HG02840 (cell line): Measurements from ENCODE around the gene CLTA.

Experiments
- ATAC-seq: cut with Tn5 transposase; IDR thresholded peaks from one replicate; pipeline ENCODE4 v1.9.1; 2021; ENCODE audit warnings: mild to moderate bottlenecking, moderate library complexity, moderate number of reproducible peaks; ENCODE audit not compliant: unreplicated experiment, low FRiP score

The CLTA gene

GRCh38 chr9:36187414-36187813 is 3.3 kb upstream of the CLTA start:
- no peak for ATAC-seq

- ATAC-seq: no peak
Measured at GRCh38 chr9:36188212-36188611, 2.5 kb upstream of the CLTA start.

- no peak for ATAC-seq
Measured at GRCh38 chr9:36189976-36190375, 745 bp upstream of the CLTA start.

- ATAC-seq: peak; percentile 11
Measured at GRCh38 chr9:36191290-36191645, 547 bp downstream of the CLTA start.

GRCh38 chr9:36191686-36192085 is 965 bp downstream of the CLTA start:
- no peak for ATAC-seq

GRCh38 chr9:36192196-36192595 is 1.5 kb downstream of the CLTA start:
- no peak for ATAC-seq

- ATAC-seq: no peak
Measured at GRCh38 chr9:36193023-36193422, 2.3 kb downstream of the CLTA start.

GRCh38 chr9:36194326-36195000 is 3.7 kb downstream of the CLTA start:
- no peak for ATAC-seq

GRCh38 chr9:36204906-36205547 is 14.3 kb downstream of the CLTA start:
- no peak for ATAC-seq

GRCh38 chr9:36207016-36207415 is 16.3 kb downstream of the CLTA start:
- ATAC-seq: no peak

- no peak for ATAC-seq
Measured at GRCh38 chr9:36207546-36208012, 16.9 kb downstream of the CLTA start.

- ATAC-seq: no peak
Measured at GRCh38 chr9:36208521-36209253, 18.0 kb downstream of the CLTA start.

- ATAC-seq: no peak
Measured at GRCh38 chr9:36210722-36211121, 20.0 kb downstream of the CLTA start.

GRCh38 chr9:36211510-36211909 is 20.8 kb downstream of the CLTA start:
- no peak for ATAC-seq

- ATAC-seq: no peak
Measured at GRCh38 chr9:36213387-36213786, 22.7 kb downstream of the CLTA start.

- no peak for ATAC-seq
Measured at GRCh38 chr9:36213989-36214388, 23.3 kb downstream of the CLTA start.

GRCh38 chr9:36214571-36214970 is 23.9 kb downstream of the CLTA start:
- ATAC-seq: no peak

- no peak for ATAC-seq
Measured at GRCh38 chr9:36217256-36217968, 26.7 kb downstream of the CLTA start.

- no peak for ATAC-seq
Measured at GRCh38 chr9:36218011-36218410, 27.3 kb downstream of the CLTA start.

- ATAC-seq: no peak
Measured at GRCh38 chr9:36218411-36218901, 27.7 kb downstream of the CLTA start.

- ATAC-seq: no peak
Measured at GRCh38 chr9:36221667-36222066, 30.9 kb downstream of the CLTA start.
